ENCODE measurements around the gene PDLIM4.

- TF ChIP-seq, protein P1, sequence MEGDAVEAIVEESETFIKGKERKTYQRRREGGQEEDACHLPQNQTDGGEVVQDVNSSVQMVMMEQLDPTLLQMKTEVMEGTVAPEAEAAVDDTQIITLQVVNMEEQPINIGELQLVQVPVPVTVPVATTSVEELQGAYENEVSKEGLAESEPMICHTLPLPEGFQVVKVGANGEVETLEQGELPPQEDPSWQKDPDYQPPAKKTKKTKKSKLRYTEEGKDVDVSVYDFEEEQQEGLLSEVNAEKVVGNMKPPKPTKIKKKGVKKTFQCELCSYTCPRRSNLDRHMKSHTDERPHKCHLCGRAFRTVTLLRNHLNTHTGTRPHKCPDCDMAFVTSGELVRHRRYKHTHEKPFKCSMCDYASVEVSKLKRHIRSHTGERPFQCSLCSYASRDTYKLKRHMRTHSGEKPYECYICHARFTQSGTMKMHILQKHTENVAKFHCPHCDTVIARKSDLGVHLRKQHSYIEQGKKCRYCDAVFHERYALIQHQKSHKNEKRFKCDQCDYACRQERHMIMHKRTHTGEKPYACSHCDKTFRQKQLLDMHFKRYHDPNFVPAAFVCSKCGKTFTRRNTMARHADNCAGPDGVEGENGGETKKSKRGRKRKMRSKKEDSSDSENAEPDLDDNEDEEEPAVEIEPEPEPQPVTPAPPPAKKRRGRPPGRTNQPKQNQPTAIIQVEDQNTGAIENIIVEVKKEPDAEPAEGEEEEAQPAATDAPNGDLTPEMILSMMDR (IDR thresholded peaks at IDR 0.05): no peak
- TF ChIP-seq ZFX (IDR thresholded peaks at IDR 0.05; ENCODE audit: borderline replicate concordance): no peak
Measured at GRCh38 chr5:132223861-132224260, 33.6 kb upstream of the PDLIM4 start.

Measured in 22Rv1 (cell line).